Raji (cell line): ENCODE data around the gene ELOVL6.

Experiments used
- POLR2A ChIP-seq: IDR thresholded peaks from 2 replicates; pipeline ENCODE4 v1.6.1; 2011; ENCODE audit warnings: low read depth, low read length, control low read depth; ENCODE audit not compliant: insufficient read depth

Gene ELOVL6

DNA sequence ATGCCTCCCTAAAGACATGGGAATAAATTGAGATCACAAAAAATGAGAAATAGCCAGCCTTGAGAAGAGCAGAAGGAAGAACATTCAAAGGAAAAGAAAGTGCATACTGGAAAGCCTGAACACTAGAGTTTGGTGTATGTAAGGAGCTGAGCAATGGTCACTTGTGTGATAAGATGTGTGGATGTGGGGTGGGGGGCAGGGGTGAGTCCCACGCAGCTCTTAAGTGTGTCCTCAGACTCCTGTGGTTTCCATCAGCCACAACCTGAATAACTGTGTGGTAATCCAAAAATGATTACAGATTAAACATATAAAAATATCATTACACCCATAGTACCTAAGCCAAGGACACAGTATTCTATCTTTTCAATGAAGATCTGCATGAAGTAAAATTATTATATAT, 59.9 kb downstream of the ELOVL6 start:
- no peak for TF ChIP-seq POLR2A

- no peak for TF ChIP-seq POLR2A
Measured at GRCh38 chr4:110137829-110138228, 60.6 kb downstream of the ELOVL6 start.

GRCh38 chr4:110135523-110135922, 62.9 kb downstream of the ELOVL6 start:
- TF ChIP-seq POLR2A, result no peak

GRCh38 chr4:110135076-110135475, 63.3 kb downstream of the ELOVL6 start:
- no peak for TF ChIP-seq POLR2A

GRCh38 chr4:110134269-110134869, 64.0 kb downstream of the ELOVL6 start:
- no peak for TF ChIP-seq POLR2A

- no peak for TF ChIP-seq POLR2A
Measured at GRCh38 chr4:110132816-110133719, 65.3 kb downstream of the ELOVL6 start.

DNA sequence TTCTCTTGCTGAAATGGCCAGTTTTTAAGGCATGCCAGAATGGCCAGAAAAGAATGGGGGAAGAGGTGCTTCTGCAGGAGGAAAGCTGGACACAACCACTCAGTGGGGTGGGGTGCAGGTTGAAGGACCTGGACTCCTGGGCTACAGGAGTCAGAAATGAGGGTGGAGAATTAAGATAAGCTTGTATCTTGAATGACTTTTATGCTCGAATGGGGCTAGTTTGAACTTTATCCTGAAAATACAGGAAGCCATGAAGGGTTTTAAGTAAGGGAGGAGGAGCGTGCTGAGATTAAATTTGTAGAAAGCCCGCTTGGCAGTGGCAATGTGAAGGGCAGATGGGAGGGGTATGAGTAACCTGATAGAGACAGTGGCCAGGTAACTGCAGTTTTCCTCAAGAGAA, 66.5 kb downstream of the ELOVL6 start:
- TF ChIP-seq POLR2A, result no peak

DNA sequence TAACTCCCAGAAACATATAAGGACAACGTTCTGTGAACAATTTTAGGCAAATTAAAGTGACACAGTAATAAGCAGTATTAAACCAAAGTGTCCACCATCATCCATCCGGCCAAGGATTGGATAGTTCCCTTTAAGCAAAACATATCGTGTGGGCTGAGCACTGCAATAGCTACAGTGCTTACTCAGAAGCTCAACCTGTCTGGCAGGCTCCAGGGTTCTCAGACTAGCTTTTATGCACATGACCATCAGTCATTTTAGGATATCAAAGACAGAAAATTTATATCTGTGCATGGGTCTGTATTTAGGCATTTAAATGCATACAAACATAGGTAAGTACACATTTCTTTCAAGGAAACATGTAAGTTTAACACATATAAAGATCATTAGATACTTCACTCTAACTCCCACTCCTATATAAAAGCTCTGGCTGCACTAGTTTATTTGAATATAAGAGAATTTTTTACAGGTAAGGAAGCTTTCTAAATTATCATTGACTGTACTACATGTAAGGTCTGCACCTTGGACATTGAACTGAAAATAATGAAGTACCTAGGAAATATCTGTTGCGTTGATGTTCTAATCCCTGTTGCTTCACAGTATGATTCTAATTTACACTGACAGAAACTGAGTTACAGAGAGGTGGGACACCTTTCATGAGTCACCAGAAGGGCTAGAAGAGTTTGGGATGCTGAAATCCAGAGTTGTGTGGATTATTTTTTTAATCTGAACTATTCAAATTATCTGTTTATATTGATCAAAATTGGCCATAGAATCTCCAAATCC, 67.6 kb downstream of the ELOVL6 start:
- no peak for TF ChIP-seq POLR2A

- TF ChIP-seq POLR2A, result no peak
Measured at GRCh38 chr4:110129544-110129943, 68.9 kb downstream of the ELOVL6 start.

DNA sequence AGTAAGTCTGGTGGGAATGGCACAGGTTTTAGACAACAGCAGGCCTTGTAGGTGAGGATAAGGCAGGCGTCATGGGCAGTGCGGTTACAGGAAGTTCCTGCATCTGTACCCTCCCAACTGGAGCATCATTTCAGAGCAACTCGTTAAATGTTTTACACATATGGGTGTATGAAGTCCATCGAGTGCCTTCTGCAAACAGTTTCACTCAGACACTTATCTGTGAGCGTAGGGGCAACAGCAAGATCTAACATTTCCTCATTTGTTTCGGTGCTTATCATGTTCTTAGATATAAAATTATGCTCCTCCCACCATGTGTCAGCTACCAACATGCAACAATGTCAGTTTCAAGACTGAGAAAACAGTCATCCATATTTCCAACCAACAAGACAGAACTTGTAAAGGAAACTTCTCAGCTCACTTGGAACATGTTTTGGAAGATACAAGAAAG, 69.9 kb downstream of the ELOVL6 start:
- no peak for TF ChIP-seq POLR2A

GRCh38 chr4:110128029-110128428, 70.4 kb downstream of the ELOVL6 start:
- no peak for TF ChIP-seq POLR2A

GRCh38 chr4:110124711-110125110, 73.7 kb downstream of the ELOVL6 start:
- TF ChIP-seq POLR2A, result no peak

DNA sequence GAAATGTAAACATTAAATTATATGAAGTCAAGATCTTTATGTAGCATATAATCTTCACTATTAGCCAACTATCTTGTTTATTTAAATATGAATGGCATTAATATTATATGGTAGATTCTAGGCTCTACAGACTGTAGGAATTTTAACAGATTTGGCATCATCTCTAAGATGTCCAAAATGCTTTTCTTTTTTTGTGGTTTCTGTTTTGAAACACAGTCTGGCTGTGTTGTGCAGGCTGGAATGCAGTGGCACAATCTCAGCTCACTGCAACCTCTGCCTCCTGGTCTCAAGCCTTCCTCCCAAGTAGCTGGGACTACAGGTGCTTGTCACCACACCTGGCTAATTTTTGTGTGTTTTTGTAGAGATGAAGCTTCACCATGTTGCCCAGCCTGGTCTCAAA, 76.2 kb downstream of the ELOVL6 start:
- TF ChIP-seq POLR2A, result no peak

- no peak for TF ChIP-seq POLR2A
Measured at GRCh38 chr4:110120506-110120905, 77.9 kb downstream of the ELOVL6 start.

DNA sequence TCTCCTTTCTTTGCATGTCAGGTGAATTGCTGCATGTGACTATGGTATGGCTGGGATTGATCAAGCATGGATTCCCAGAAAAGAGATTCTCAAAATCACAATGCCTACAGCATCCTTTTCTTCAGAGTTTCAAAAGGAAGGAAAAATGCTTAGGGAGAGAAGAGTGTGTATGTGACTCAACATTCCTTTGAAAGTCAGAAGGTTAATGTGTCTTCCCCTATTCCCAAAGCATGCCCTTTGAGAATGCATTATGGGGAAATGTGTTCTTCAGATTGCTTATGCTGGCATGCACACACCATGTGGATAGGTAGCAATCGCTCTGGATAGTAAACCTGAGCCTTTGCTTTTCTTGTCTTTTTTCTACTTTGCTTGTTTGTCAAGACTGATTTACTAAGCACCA, 78.5 kb downstream of the ELOVL6 start:
- no peak for TF ChIP-seq POLR2A

DNA sequence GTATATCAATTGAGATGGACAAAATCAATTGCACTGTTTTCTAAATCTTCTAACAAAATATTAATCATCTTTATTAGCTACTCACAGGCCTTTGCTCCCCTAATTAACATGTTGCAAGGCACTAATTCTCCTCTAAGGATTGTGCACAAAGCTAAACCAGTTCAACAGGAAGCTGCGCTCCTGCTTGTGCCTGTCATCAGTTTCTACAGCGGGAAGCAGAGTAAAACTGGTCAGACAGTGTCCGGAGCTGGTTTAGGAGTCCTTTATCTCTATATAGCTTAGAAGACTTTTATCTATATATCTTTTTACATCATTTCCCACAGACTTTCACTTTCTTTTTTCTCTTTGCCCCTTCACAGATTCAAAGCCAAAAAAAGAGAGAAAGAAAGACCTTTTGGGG, 79.1 kb downstream of the ELOVL6 start:
- no peak for TF ChIP-seq POLR2A

- no peak for TF ChIP-seq POLR2A
Measured at GRCh38 chr4:110112056-110112455, 86.4 kb downstream of the ELOVL6 start.
